Suprapubic skin (tissue), 4 donors: ENCODE results near the gene ANAPC10.

Source experiments
- CTCF ChIP-seq, 2 donors: fragments of 200-600 bp in 1 of 2; fragments of 450-650 bp in 1 of 2; sonication (generic) in 1 of 2; IDR thresholded peaks; one replicate each; pipeline ENCODE4 v1.5.1; 2016 to 2019; ENCODE audit warnings: antibody characterized with exemption in 2 of 2, mild to moderate bottlenecking in 1 of 2, moderate library complexity in 1 of 2
- POLR2A ChIP-seq, 2 donors: fragments of 450-650 bp; IDR thresholded peaks; one replicate each; pipeline ENCODE4 v1.6.1; 2017; ENCODE audit warnings: antibody characterized with exemption in 2 of 2, mild to moderate bottlenecking in 2 of 2, moderate library complexity in 2 of 2
- POLR2AphosphoS5 ChIP-seq, 3 donors: sonication (generic); formaldehyde crosslinking; IDR thresholded peaks; one replicate each; pipeline ENCODE4 v1.6.1; 2017; ENCODE audit warnings: antibody characterized with exemption in 3 of 3

GRCh38 chr4:144968606-144969005 lies 129.4 kb downstream of the ANAPC10 start:
- TF ChIP-seq POLR2AphosphoS5 (IDR thresholded peaks at IDR 0.05): no peak
- no peak for TF ChIP-seq CTCF (IDR thresholded peaks at IDR 0.05)
- no peak for TF ChIP-seq POLR2A (IDR thresholded peaks at IDR 0.05)
